Limb (tissue), 2 donors: ENCODE data around the gene CFAP251.
"Not testable (repeated sequence)": the region's sequence is repeated elsewhere in the genome, so short reads cannot be mapped to it uniquely, and the experiment has no call there.

Experiments used
- DNase-seq, 2 donors: peaks; one replicate each; pipeline ENCODE4 v3.0.0-alpha.2; 2016; ENCODE audit errors: extremely low spot score in 2 of 2

The CFAP251 gene, protein sequence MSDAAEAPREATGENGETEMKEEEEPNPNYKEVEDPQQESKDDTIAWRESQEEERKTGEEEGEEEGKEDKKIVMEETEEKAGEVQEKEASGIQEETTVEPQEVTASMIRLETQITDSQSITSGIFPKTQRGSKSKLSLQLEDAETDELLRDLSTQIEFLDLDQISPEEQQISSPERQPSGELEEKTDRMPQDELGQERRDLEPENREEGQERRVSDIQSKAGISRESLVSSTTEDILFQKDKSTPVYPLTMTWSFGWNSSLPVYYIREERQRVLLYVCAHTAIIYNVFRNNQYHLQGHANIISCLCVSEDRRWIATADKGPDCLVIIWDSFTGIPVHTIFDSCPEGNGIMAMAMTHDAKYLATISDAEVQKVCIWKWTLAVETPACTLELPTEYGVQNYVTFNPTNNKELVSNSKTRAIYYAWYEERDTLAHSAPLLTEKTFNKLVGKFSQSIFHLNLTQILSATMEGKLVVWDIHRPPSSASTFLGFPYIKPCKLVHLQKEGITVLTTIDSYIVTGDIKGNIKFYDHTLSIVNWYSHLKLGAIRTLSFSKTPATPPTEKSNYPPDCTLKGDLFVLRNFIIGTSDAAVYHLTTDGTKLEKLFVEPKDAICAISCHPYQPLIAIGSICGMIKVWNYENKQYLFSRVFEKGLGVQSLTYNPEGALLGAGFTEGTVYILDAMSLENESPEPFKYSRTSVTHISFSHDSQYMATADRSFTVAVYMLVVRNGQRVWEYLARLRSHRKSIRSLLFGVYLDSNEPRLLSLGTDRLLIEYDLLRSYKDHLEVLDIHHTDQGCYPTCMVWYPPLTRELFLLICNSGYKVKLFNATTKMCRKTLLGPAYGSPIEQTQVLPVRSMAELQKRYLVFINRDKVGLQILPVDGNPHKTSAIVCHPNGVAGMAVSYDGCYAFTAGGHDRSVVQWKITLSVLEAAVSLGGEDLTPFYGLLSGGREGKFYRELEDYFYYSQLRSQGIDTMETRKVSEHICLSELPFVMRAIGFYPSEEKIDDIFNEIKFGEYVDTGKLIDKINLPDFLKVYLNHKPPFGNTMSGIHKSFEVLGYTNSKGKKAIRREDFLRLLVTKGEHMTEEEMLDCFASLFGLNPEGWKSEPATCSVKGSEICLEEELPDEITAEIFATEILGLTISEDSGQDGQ

DNA sequence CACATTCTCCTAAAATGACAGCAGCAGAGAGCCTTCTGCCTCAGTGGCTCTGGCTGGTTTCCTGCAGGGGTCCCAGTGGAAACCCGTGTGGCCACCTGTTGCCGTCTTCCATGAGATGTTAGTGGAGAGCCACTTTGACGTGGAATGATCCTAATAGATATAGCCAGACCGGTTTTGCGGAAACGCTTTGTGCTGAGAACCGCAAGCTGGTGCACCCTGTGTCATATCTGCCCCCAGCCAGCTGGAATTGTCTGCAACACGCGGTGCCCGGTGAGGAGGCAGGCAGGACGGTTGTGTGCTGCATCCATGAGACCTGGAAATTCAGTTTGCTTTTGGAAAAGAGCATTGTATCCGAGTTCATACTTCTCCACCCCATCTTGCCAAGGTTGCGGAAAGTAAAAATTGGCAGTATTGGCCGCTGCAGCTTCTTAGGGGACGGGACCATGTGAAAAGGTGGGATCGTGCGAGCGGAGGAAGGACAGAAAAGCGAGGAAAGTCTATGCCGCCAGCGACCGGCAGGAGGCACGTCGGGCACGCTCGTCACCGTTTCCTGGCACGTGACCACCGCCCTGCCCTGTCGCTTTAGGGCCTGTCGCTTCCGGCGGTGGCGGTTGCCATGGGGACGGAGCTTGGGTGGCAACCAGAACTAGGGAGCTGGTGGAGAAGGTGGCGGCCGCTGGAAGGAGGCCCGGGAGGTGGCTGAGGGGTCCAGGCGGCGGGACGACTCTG is at the start of gene CFAP251:
Gene CFAP251 (plus strand): TSS at position 643 of the 729 bp plus-strand sequence. CDS start 2,714 bp downstream, outside the sequence.
- DNase-seq = peak; percentile 59 to 94

DNA sequence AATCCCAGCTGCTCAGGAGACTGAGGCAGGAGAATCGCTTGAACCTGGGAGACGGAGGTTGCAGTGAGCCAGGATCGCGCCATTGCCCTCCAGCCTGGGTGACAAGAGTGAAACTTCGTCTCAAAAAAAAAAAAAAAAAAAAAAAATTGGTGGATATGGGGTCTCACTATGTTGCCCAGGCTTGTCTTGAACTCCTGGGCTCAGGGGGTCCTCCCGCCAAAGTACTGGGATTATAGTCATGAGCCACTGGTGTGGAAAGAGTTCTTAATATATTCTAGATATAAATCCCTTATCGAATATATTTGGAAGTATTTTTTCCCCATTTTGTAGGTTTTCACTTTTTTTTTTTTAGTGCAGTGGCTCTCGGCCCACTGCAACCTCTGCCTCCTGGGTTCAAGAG is 49.2 kb upstream of the CFAP251 start:
- DNase-seq = not testable (repeated sequence)

DNA sequence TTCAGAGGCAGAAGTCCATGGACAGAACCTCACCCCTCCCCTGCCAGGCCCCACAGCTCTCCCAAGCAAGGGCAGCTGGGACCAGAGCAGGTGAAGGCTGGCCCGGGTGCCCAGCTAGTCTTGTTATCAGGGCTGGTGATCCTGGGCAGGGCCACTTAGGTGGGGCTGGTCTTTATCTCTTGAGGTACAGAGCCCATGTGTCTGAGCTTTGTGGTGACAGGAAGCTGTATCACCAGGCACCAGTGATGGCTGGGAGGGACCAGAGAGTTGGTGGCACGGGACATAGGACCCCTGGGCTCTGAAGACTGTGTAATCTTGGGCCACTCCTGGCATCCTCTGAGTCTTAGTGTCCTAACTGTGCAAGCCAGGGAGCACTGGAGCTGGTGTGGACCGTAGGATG is 46.9 kb upstream of the CFAP251 start:
- DNase-seq = no peak

DNA sequence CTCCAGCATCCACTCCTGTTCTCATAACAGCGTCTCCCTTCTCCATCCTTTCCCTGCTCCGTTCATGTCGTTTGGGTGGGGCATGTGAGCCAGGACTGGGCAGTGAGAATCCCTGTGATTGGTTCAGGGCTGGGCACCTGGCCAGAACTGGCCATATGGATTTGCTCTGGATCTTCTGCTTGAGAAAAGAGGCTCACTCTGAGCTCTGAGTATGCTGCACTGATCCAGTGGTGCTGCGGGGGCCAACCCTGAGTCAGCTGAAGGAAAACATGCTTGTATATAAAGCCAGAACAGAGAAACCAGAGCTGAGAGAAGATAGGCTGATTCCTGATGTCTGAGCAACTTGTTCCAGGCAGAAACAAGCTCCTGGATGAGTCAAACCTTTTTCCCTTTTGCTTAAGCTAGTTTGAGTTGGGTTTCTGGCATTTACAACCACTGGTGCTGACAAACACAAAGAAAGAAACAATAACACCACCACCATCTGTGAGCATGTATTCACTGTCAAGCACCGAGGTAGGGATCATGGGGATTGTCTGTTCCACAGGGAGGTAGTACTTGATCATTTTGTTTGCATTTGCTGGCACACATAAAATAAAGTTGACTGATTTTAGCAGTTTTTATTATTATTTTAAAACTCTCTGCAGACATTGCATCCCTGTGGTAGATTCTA is 45.7 kb upstream of the CFAP251 start:
- peak; percentile 34 to 59 for DNase-seq

DNA sequence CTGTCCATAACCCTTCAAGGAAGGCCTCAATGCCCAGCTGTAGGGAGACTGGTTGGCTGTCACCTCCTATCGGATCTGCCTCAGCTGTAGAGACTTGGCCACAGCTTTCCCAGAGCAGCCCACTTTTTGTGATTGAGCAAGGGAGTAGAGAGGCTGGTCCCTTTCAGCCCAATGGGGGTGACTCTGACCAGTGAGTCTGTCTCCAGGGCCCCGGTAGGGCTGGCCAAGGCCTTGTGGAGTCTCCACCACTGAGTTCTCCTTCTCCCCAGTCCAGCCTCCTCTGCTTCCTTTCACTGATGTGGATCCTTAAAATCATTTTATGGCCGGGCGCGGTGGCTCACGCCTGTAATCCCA is 45.2 kb upstream of the CFAP251 start:
- DNase-seq = no peak

DNA sequence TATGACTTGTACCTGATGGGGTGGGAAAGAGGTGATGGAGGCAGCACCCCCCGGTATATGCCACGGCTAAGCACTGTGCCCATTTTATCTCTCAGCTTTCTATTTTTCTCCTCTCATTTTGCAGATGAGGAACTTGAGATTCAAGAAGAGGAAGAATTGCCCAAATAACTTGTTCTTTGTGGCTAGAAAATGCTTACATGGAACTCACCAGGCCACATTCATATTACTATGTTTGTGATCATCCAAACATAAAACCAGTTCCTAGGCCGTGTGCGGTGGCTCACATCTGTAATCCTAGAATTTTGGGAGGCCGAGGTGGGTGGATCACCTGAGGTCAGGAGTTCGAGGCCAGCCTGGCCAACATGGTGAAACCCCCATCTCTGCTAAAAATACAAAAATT is 44.3 kb upstream of the CFAP251 start:
- DNase-seq = no peak

DNA sequence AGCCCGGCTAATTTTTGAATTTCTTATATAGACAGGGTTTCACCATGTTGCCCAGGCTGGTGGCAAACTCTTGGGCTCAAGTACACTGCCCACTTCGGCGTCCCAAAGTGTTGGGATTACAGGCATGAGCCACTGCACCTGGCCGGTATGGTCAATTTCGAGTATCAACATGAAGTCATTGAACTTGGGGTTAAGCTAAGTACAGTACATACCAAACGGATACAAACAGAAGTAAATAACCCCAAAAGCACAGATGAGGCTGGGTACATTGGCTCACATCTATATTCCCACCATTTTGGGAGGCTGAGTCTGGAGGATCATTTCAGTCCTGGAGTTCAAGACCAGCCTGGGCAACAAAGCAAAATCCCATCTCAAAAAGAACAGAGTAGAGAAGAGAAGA is 42.8 kb upstream of the CFAP251 start:
- no peak for DNase-seq

DNA sequence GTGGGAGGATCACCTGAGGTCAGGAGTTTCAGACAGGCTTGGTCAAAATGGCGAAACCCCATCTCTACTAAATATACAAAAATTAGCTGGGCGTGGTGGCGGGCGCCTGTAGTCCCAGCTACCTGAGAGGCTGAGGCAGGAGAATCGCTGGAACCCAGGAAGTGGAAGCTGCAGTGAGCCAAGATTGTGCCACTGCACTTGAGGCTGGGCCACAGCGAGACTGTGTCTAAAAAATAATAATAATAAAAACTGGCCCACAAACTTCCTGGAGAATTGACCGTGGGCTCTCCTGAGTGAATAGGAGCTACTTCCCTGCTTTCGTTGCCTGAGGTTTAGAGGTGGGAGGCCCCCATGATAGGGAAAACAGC is 42.3 kb upstream of the CFAP251 start:
- DNase-seq = not testable (repeated sequence)

DNA sequence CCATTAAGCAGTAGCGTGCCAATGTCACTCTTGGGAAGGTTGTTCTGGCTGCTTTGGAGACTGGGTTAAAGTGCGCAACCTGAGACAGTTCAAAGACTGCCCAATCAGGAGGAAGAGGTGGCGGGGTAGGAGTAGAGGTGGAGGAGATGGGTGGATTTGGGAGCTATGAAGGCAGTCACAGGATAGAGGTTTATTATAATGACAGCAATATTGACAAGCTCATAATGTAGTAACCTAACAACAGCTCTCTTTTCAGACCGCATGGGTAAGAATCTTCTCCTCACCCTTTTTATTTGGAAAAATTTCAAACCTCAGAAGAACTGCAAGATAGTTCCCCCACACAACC is 35.1 kb upstream of the CFAP251 start:
- no peak for DNase-seq

DNA sequence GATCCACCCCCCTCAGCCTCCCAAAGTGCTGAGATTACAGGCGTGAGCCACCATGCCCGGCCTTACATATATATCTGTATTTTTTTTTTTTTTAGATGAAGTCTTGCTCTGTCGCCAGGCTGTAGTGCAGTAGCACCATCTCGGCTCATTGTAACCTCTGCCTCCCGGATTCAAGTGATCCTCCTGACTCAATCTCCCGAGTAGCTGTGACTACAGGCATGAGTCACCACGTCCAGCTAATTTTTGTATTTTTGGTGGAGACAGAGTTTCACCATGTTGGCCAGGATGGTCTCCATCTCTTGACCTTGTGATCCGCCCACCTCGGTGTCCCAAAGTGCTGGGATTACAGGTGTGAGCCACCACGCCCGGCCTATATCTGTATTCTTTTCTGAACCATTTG is 33.3 kb upstream of the CFAP251 start:
- DNase-seq = not testable (repeated sequence)

DNA sequence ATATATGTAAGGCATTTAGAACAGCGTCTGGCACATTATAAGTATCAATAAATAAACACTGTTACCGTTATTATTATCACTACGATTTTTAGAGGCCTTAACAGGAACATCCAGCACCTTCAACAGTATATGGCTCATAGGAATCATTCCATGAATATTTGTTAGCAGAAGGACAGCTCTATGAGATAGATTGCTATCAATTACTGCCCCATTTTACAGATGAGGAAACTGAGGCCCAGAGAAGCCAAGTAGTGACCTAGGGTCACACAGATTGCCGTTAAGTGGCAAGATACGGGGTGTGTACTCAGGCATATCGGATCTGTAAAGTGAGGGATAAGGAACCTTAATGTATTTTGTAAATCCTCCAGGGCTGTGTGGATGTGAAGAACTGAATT is 30.3 kb upstream of the CFAP251 start:
- DNase-seq = no peak

DNA sequence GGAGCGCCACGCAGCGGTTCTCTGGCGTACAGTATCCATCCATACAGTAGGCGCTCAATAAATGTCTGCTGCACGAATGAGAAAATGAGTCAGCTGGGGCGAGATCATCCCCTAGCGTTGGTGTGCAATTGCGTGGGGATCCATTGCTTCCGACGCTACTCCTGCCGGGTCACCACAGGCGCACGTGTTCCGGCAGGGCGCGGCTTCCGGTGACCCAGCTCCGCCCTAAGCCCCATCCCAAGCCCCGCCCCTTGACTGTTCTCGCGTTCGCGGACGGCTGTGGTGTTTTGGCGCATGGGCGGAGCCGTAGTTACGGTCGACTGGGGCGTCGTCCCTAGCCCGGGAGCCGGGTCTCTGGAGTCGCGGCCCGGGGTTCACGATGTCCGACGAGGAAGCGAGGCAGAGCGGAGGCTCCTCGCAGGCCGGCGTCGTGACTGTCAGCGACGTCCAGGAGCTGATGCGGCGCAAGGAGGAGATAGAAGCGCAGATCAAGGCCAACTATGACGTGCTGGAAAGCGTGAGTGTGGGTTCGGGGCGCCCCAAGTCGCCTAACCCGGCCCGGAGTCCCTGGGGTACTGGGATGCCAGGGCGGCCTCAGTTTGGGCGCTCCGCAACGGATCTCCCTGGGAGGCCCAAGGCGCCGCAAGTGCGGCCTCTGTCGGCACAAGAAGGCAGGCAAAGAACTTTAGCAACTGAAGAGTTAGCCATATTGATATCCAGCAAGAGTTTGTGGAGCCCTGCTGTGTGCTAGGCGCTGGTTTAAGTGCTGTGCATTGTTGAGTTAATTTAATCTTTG is 29.7 kb upstream of the CFAP251 start, which contains the start of gene PSMD9:
Gene PSMD9 (plus strand): TSS at position 313 of the 796 bp plus-strand sequence. CDS start 67 bp downstream, at position 380.
- peak; percentile 96 to 99 for DNase-seq

DNA sequence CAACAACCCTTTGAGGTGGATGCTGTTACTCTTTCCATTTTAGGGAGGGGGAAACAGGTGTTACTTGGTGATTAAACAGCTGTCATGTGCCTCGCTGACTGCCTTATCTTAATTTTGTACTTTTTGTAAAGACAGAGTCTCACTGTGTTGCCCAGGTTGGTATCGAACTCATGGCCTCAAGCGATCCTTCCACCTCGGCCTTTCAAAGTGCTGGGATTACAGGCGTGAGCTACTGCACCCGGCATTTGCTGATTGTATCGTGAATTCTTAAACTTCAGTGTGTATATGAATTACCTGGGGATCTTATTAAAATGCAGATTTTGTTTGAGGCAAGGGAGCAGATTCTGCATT is 29.1 kb upstream of the CFAP251 start:
- no peak for DNase-seq

DNA sequence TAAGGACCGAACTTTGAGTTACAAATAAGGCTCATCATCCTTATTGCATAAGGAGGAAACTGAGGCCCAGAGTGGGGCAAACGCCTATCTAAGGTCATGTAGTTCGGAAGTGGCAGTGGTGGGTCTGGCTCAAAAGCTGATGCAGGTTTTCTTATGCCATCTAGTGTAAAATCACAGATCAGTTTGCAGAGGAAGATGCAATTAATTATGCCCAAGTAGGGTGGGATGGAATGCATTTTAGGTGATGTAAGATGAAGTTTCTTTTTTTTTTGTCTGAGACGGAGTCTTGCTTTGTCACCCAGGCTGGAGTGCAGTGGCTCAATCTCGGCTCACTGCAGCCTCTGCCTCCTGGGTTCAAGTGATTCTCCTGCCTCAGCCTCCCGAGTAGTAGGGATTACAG is 28.7 kb upstream of the CFAP251 start:
- not testable (repeated sequence) for DNase-seq

DNA sequence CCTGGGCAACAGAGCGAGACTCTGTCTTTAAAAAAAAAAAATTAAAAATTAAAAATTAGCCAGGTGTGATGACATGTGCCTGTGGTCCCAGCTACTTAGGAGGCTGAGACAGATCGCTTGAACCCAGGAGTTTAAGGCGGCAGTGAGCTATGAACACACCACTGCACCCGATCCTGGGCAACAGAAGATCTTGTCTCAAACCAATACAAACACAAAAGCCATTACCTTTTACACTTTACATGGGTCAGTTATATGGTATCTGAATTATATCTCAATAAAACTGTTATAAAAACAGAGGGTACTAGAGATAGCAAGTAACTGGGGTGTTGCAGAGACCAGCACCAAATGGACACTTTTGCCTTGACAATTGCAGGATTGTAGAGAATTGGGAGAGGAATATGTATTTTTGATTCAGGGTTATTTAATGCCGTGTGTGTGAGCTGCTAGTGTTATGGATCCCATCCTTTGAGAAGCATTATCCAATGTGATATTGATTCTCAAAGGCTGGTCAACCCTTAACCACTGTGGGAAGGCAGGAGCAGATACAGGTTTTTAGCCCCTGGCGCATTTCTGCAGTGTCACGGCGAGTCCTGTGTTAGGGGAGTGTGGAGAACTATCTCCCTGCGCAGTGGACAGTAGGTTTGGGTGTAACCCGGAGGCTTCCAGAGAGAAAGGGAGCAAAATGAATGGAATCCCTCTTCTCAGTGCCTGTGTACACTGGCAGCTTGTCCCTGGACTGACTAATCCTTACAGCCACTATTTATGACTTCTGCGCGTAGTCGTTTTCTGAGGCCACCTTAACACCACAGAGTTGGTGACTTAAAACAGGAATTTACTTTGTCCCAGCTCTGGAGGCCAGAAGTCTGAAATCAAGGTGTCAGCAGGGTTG is 25.5 kb upstream of the CFAP251 start:
- no peak for DNase-seq

DNA sequence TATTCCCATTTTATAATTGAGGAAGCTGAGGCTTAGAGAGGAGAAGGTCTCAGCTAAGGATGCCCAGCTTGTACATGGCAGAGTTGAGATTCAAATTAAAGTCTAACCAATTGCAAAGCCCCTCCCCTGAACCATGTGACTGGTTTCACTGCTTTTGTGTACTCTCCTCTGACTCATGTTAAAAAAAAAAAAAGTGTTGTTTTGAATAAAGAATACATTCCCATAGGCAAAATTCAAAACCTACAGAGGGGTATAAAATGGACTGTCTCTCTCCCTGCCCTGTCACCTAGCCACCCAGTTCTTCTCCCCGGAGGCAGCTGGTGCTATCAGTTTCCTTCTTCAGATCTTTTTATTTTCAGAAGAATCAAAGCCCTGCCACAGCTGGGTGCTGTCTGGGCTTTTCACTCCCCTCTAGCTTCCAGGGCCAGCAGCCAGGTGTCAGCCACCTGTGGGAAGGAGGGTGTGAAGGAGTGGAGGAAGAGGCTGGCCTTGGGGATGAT is 24.4 kb upstream of the CFAP251 start:
- DNase-seq = no peak

DNA sequence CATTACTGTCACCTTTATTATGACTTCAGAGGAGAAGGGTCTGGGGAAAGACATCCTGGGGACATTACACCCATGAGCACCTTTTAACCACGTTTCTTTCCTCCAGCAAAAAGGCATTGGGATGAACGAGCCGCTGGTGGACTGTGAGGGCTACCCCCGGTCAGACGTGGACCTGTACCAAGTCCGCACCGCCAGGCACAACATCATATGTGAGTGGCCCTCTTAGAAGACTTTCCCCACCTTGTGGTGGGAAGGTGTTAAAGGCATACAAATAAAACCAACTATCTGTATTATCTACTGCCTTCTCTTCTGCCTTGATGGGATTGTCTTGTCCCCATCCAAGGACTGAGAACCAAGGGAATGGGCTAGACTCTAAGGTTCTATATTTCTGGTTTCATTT is 23.8 kb upstream of the CFAP251 start:
- no peak for DNase-seq

DNA sequence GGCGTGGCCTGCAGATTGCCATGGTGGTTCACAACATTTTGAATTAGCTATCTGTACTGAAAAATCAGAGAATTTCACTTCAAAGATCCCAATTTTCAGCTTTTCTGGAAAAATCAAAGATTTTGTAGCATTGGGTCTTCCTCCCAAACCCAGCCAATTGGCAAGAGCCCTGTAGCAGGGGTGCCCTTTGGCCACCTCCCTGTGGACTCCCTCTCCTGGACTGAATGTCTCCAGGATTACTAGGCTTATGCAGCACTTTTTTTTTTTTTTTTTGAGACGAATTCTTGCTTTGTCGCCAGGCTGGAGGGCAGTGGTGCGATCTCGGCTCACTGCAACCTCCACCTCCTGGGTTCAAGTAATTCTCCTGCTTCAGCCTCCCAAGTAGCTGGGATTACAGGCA is 20.1 kb upstream of the CFAP251 start:
- DNase-seq = no peak

DNA sequence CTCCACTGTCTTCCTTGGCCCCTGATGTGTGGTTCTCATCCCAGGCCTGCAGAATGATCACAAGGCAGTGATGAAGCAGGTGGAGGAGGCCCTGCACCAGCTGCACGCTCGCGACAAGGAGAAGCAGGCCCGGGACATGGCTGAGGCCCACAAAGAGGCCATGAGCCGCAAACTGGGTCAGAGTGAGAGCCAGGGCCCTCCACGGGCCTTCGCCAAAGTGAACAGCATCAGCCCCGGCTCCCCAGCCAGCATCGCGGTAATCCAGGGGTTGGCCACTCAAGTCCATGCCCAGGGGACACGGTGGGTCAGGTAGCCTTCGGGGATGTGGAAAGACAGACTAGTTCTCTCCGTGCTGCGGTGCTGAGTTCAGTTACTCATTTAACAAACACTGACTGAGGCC is 18.8 kb upstream of the CFAP251 start:
- no peak for DNase-seq
